Liver (tissue), 3 donors: ENCODE results near the gene PIAS4.

Experiments used
- FOXA1 ChIP-seq: IDR thresholded peaks from 2 replicates; pipeline ENCODE4 v1.6.1; 2016; ENCODE audit warnings: antibody characterized with exemption
- GABPA ChIP-seq, 2 donors: IDR thresholded peaks in 1 of 2; conservative IDR thresholded peaks in 1 of 2; 2 replicates each; pipeline ENCODE4 v1.6.1; 2016; ENCODE audit warnings: antibody characterized with exemption in 2 of 2, mild to moderate bottlenecking in 1 of 2, moderate library complexity in 1 of 2
- JUND ChIP-seq, 2 donors: IDR thresholded peaks; 2 replicates each; pipeline ENCODE4 v1.6.1; 2016; ENCODE audit warnings: antibody characterized with exemption in 2 of 2
- NR2F2 ChIP-seq: IDR thresholded peaks from 2 replicates; pipeline ENCODE4 v1.6.1; 2016; ENCODE audit warnings: antibody characterized with exemption
- RAD21 ChIP-seq, 2 donors: IDR thresholded peaks; 2 replicates each; pipeline ENCODE4 v1.6.1; 2016; ENCODE audit warnings: antibody characterized with exemption in 2 of 2, mild to moderate bottlenecking in 2 of 2
- RXRA ChIP-seq, 2 donors: IDR thresholded peaks; 2 replicates each; pipeline ENCODE4 v1.6.1; 2017 to 2018; ENCODE audit warnings: antibody characterized with exemption in 2 of 2, mild to moderate bottlenecking in 1 of 2
- TAF1 ChIP-seq: conservative IDR thresholded peaks from 2 replicates; pipeline ENCODE4 v1.6.1; 2016; ENCODE audit warnings: antibody characterized with exemption, mild to moderate bottlenecking
- TF ChIP-seq, protein P1 (sequence below): fragments of 150-350 bp; IDR thresholded peaks from 2 replicates; pipeline ENCODE4 v1.5.1; 2017; ENCODE audit warnings: improper control_type of control experiment, low read depth, low read length; ENCODE audit not compliant: missing input control
- TF ChIP-seq, protein P2 (sequence below): IDR thresholded peaks from 2 replicates; pipeline ENCODE4 v1.6.1; 2016; ENCODE audit warnings: antibody characterized with exemption, mild to moderate bottlenecking
- TF ChIP-seq, protein P3 (sequence below): IDR thresholded peaks from 2 replicates; pipeline ENCODE4 v1.6.1; 2016; ENCODE audit warnings: antibody characterized with exemption
- TF ChIP-seq, protein P4 (sequence below): IDR thresholded peaks from 2 replicates; pipeline ENCODE4 v1.6.1; 2016; ENCODE audit warnings: antibody characterized with exemption
- donor health status: healthy.
- donor health status: healthy.

DNA sequence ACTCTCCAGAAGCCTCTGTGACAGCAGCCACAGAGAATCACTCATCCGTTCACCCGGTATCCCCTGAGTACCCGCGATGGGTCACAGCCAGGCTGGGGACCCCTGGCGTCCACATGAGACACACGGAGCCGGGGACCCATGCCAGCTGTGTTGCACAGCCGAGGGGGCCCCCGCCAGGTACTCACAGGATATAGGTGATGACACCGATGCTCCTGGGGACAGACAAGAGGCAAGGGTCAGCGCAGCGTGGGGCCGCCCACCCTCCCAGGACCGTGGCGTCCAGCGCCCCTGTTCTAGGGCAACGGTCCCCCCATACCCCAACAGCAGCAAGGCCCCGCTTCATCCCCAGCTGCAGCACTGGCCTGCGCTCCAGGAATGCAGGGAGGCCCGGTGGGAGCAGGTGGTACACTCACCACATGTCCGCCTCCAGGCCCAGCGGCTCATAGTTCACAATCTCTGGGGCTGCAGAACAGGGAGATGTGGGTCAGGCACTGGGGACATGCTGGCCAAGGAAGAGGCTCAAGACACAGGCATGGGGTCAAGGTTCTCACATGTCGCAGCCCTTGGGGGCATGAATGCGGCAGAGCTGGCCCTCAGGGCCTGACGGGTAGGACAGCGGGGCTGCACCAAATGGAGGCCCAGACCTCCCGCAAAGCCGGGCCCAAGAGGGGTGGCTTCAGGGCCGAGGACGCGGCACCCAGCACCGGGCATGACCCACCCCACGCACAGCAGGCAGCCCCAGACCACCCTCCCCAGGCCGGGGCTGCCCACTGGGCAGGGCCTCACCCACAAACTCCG is 43.9 kb upstream of the PIAS4 start:
- TF ChIP-seq, protein P1, sequence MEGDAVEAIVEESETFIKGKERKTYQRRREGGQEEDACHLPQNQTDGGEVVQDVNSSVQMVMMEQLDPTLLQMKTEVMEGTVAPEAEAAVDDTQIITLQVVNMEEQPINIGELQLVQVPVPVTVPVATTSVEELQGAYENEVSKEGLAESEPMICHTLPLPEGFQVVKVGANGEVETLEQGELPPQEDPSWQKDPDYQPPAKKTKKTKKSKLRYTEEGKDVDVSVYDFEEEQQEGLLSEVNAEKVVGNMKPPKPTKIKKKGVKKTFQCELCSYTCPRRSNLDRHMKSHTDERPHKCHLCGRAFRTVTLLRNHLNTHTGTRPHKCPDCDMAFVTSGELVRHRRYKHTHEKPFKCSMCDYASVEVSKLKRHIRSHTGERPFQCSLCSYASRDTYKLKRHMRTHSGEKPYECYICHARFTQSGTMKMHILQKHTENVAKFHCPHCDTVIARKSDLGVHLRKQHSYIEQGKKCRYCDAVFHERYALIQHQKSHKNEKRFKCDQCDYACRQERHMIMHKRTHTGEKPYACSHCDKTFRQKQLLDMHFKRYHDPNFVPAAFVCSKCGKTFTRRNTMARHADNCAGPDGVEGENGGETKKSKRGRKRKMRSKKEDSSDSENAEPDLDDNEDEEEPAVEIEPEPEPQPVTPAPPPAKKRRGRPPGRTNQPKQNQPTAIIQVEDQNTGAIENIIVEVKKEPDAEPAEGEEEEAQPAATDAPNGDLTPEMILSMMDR = no peak
- TF ChIP-seq JUND (IDR thresholded peaks at IDR 0.05) = no peak
- TF ChIP-seq RAD21 (IDR thresholded peaks at IDR 0.05) = no peak
- TF ChIP-seq NR2F2 = no peak
- no peak for TF ChIP-seq FOXA1
- TF ChIP-seq TAF1 = no peak
- TF ChIP-seq, protein P2, sequence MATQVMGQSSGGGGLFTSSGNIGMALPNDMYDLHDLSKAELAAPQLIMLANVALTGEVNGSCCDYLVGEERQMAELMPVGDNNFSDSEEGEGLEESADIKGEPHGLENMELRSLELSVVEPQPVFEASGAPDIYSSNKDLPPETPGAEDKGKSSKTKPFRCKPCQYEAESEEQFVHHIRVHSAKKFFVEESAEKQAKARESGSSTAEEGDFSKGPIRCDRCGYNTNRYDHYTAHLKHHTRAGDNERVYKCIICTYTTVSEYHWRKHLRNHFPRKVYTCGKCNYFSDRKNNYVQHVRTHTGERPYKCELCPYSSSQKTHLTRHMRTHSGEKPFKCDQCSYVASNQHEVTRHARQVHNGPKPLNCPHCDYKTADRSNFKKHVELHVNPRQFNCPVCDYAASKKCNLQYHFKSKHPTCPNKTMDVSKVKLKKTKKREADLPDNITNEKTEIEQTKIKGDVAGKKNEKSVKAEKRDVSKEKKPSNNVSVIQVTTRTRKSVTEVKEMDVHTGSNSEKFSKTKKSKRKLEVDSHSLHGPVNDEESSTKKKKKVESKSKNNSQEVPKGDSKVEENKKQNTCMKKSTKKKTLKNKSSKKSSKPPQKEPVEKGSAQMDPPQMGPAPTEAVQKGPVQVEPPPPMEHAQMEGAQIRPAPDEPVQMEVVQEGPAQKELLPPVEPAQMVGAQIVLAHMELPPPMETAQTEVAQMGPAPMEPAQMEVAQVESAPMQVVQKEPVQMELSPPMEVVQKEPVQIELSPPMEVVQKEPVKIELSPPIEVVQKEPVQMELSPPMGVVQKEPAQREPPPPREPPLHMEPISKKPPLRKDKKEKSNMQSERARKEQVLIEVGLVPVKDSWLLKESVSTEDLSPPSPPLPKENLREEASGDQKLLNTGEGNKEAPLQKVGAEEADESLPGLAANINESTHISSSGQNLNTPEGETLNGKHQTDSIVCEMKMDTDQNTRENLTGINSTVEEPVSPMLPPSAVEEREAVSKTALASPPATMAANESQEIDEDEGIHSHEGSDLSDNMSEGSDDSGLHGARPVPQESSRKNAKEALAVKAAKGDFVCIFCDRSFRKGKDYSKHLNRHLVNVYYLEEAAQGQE = no peak
- TF ChIP-seq, protein P3, sequence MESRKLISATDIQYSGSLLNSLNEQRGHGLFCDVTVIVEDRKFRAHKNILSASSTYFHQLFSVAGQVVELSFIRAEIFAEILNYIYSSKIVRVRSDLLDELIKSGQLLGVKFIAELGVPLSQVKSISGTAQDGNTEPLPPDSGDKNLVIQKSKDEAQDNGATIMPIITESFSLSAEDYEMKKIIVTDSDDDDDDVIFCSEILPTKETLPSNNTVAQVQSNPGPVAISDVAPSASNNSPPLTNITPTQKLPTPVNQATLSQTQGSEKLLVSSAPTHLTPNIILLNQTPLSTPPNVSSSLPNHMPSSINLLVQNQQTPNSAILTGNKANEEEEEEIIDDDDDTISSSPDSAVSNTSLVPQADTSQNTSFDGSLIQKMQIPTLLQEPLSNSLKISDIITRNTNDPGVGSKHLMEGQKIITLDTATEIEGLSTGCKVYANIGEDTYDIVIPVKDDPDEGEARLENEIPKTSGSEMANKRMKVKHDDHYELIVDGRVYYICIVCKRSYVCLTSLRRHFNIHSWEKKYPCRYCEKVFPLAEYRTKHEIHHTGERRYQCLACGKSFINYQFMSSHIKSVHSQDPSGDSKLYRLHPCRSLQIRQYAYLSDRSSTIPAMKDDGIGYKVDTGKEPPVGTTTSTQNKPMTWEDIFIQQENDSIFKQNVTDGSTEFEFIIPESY = no peak
- TF ChIP-seq, protein P4, sequence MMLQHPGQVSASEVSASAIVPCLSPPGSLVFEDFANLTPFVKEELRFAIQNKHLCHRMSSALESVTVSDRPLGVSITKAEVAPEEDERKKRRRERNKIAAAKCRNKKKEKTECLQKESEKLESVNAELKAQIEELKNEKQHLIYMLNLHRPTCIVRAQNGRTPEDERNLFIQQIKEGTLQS = no peak
- TF ChIP-seq GABPA (IDR thresholded peaks at IDR 0.05 in 1 of 2, conservative IDR thresholded peaks at IDR 0.05 in 1 of 2) = no peak
- no peak for TF ChIP-seq RXRA (IDR thresholded peaks at IDR 0.05)
